ENCODE data around the gene GBF1. TPM values are rescaled to one million over a fixed set of nuclear protein-coding genes. Genes with fewer than 3 reads are reported as not detected.

Gene GBF1
- total RNA-seq, 4 donors from 2014 or later = 10.9 to 45.4 (median 23.9) TPM

- TF ChIP-seq POLR2A (IDR thresholded peaks at IDR 0.05) = no peak
- no peak for TF ChIP-seq CTCF (IDR thresholded peaks at IDR 0.05)
- no peak for DNase-seq
- Histone ChIP-seq H3K27me3 (no peaks in the 10 kb centered on the region), H3K27ac (no peak overlapping the region), H3K9me3 (no peaks in the 10 kb centered on the region), H3K36me3 (no peaks in the 10 kb centered on the region), H3K4me3 (no peak overlapping the region), H3K4me1 (peaks cover 6 to 8% of the 10 kb centered on the region in 2 donors)
- intact Hi-C loops (cut with DNase I; ENCODE audit: low total_unique reads) = no loop called here
Observed at GRCh38 chr10:102279104-102279503, 33.8 kb downstream of the GBF1 start.

GRCh38 chr10:102280397-102281101, 35.2 kb downstream of the GBF1 start:
- peak overlapping the region in 1 of 2 donors; percentile 48 for H3K27ac ChIP-seq
- intact Hi-C loops (cut with DNase I; ENCODE audit: low total_unique reads) = no loop called here

GRCh38 chr10:102281102-102281487, 35.8 kb downstream of the GBF1 start:
- TF ChIP-seq POLR2A (IDR thresholded peaks at IDR 0.05) (no peak), CTCF (IDR thresholded peaks at IDR 0.05) (no peak)
- Histone ChIP-seq H3K27me3 (no peaks in the 10 kb centered on the region), H3K9me3 (no peaks in the 10 kb centered on the region), H3K27ac (peak overlapping the region in 1 of 2 donors; percentile 48), H3K4me3 (no peak overlapping the region), H3K4me1 (peaks cover 6 to 8% of the 10 kb centered on the region in 2 donors), H3K36me3 (no peaks in the 10 kb centered on the region)
- DNase-seq = no peak
- intact Hi-C loops (cut with DNase I; ENCODE audit: low total_unique reads) = no loop called here

More at GRCh38 chr10:102280397-102281101, 35.2 kb downstream of the GBF1 start:
- no peaks in the 10 kb centered on the region for H3K27me3 ChIP-seq
- H3K36me3 ChIP-seq = no peaks in the 10 kb centered on the region
- H3K4me3 ChIP-seq = no peak overlapping the region
- DNase-seq = no peak
- H3K9me3 ChIP-seq = no peaks in the 10 kb centered on the region
- peaks cover 6 to 8% of the 10 kb centered on the region in 2 donors for H3K4me1 ChIP-seq
- TF ChIP-seq POLR2A (IDR thresholded peaks at IDR 0.05) = no peak
- no peak for TF ChIP-seq CTCF (IDR thresholded peaks at IDR 0.05)

- peaks cover 6 to 8% of the 10 kb centered on the region in 2 donors for H3K4me1 ChIP-seq
- no peaks in the 10 kb centered on the region for H3K27me3 ChIP-seq
- no peaks in the 10 kb centered on the region for H3K36me3 ChIP-seq
- DNase-seq = no peak
- no peak for TF ChIP-seq CTCF (IDR thresholded peaks at IDR 0.05)
- TF ChIP-seq POLR2A (IDR thresholded peaks at IDR 0.05) = no peak
- no peak overlapping the region for H3K4me3 ChIP-seq
- H3K9me3 ChIP-seq = no peaks in the 10 kb centered on the region
- intact Hi-C loops (cut with DNase I; ENCODE audit: low total_unique reads) = no loop called here
- no peak overlapping the region for H3K27ac ChIP-seq
Observed at GRCh38 chr10:102283488-102283887, 38.2 kb downstream of the GBF1 start.

- Histone ChIP-seq H3K4me1 (peaks cover 6 to 8% of the 10 kb centered on the region in 2 donors), H3K27ac (no peak overlapping the region), H3K36me3 (no peaks in the 10 kb centered on the region), H3K27me3 (no peaks in the 10 kb centered on the region), H3K4me3 (no peak overlapping the region), H3K9me3 (no peaks in the 10 kb centered on the region)
- no peak for DNase-seq
- intact Hi-C loops (cut with DNase I; ENCODE audit: low total_unique reads) = no loop called here
- TF ChIP-seq POLR2A (IDR thresholded peaks at IDR 0.05) = no peak
- no peak for TF ChIP-seq CTCF (IDR thresholded peaks at IDR 0.05)
Observed at GRCh38 chr10:102283890-102284289, 38.6 kb downstream of the GBF1 start.

Measured in uterus (tissue), 4 donors.